HL-60 (cell line): Measurements from ENCODE around the gene DBN1.

Experiments used
- POLR2AphosphoS5 ChIP-seq: IDR thresholded peaks from 2 replicates; pipeline ENCODE4 v1.6.1; 2012; ENCODE audit warnings: low read depth
- TF ChIP-seq, protein P1 (sequence below): IDR thresholded peaks from one replicate; pipeline ENCODE4 v1.5.1; 2011; ENCODE audit warnings: low read length, control low read depth, inconsistent platforms; ENCODE audit not compliant: insufficient read depth

DNA sequence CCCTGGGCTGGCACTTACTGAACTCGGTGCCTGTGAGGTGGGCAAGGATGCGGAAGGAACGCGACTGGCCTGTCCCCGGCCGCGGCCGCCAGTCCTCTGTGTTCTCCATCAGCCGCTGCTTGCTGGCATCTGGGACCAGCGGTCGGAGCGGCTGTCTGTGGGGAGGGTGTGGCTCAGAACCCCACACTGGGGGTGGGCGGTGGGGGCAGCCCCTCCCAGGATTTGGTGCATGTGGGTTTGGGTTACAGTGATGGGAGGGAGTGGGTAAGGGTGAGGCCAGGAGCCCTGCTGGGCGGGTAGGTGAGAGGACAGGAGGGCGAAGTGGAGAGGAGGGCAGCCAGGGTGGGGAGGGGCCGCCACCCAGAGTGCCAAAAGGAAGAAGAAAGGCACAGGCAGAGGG, 17.6 kb upstream of the DBN1 start:
- TF ChIP-seq, protein P1, sequence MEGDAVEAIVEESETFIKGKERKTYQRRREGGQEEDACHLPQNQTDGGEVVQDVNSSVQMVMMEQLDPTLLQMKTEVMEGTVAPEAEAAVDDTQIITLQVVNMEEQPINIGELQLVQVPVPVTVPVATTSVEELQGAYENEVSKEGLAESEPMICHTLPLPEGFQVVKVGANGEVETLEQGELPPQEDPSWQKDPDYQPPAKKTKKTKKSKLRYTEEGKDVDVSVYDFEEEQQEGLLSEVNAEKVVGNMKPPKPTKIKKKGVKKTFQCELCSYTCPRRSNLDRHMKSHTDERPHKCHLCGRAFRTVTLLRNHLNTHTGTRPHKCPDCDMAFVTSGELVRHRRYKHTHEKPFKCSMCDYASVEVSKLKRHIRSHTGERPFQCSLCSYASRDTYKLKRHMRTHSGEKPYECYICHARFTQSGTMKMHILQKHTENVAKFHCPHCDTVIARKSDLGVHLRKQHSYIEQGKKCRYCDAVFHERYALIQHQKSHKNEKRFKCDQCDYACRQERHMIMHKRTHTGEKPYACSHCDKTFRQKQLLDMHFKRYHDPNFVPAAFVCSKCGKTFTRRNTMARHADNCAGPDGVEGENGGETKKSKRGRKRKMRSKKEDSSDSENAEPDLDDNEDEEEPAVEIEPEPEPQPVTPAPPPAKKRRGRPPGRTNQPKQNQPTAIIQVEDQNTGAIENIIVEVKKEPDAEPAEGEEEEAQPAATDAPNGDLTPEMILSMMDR: no peak
- no peak for TF ChIP-seq POLR2AphosphoS5
